ENCODE data around the gene PSG2. TPM values are rescaled to one million over a fixed set of nuclear protein-coding genes. Genes with fewer than 3 reads are reported as not detected.

Gene PSG2
- total RNA-seq = not detected in 2 replicates

DNA sequence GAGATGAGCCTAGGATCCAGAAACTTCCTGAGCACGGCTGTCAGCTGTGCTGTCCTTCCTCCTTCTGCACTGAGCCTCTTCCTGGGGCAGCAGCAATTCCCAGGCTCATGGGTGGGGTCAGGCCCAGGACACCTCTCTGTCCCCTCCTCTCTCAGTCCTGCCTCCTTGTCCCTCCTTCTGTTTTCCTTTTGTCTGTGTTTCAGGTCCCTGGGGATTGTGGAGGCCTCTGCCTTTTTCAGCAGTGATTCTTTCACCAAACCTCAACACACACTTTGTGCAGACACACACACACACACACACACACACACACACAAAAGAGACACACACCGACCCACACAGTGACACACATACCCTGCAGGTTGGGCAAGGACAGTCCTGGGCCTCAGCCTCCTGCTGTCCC, at the start of gene PSG2:
Gene PSG2 (minus strand): TSS at position 101 of the 400 bp plus-strand sequence. CDS start 132 bp downstream, outside the sequence.

DNA sequence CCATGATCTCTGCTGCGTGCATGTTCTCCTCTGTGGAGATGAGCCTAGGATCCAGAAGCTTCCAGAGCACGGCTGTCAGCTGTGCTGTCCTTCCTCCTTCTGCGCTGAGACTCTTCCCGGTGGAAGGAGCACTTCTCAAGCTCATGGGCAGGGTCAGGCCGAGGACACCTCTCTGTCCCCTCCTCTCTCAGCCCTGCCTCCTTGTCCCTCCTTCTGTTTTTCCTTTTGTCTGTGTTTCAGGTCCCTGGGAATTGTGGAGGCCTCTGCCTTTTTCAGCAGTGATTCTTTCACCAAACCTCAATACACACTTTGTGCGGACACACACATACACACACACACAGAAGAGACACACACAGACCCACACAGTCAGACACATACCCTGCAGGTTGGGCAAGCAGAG, 56.1 kb downstream of the PSG2 start, which contains the start of gene PSG11:
Gene PSG11 (minus strand): TSS at position 101 of the 400 bp plus-strand sequence. CDS start 97 bp downstream, at position 4.

Other genes with a start within 250 kb of the PSG2 start
- gene PSG1, start 203.0 kb downstream of the PSG2 start, total RNA-seq = under 0.01 and 0.09 TPM in 2 replicates
- not detected in 2 replicates for gene PSG6, start 164.8 kb downstream of the PSG2 start, total RNA-seq
- under 0.01 TPM in 1 of 2 replicates, not detected in the other for gene PSG7, start 145.5 kb downstream of the PSG2 start, total RNA-seq
- not detected in 2 replicates for gene PSG11, start 56.2 kb downstream of the PSG2 start, total RNA-seq
- gene PSG5, start 103.8 kb upstream of the PSG2 start, total RNA-seq = 3.4 and 8.5 TPM in 2 replicates
- not detected in 2 replicates for gene PSG4, start 122.9 kb upstream of the PSG2 start, total RNA-seq
- gene PSG9, start 186.8 kb upstream of the PSG2 start, total RNA-seq = 0.09 TPM in 1 of 2 replicates, not detected in the other

All from smooth muscle cell of bladder (primary cell).